ENCODE data around the gene STC2.

GRCh38 chr5:173268750-173269432 is 59.3 kb downstream of the STC2 start:
- TF ChIP-seq CTCF (IDR thresholded peaks at IDR 0.05; ENCODE audit: low read length), result no peak
- TF ChIP-seq EZH2 (IDR thresholded peaks at IDR 0.05; ENCODE audit: borderline replicate concordance, low read length), result no peak
